GM19455 (cell line): ENCODE results near the gene GPR176.

Experiments used
- ATAC-seq: cut with Tn5 transposase; IDR thresholded peaks from one replicate; pipeline ENCODE4 v1.9.1; 2021; ENCODE audit not compliant: unreplicated experiment

The GPR176 gene

GRCh38 chr15:39919748-39920509, at the start of gene GPR176:
GPR176 (minus strand) TSS chr15:39920266; CDS start chr15:39920026, 240 bp downstream.
- no peak for ATAC-seq

- ATAC-seq = no peak
Measured at GRCh38 chr15:39969002-39969394, 48.9 kb upstream of the GPR176 start.

GRCh38 chr15:39968273-39969001, 48.4 kb upstream of the GPR176 start:
- ATAC-seq = no peak

- ATAC-seq = no peak
Measured at GRCh38 chr15:39966521-39966920, 46.5 kb upstream of the GPR176 start.

GRCh38 chr15:39963786-39964185, 43.7 kb upstream of the GPR176 start:
- no peak for ATAC-seq

GRCh38 chr15:39961051-39961450, 41.0 kb upstream of the GPR176 start:
- ATAC-seq = no peak

- ATAC-seq = no peak
Measured at GRCh38 chr15:39960411-39960810, 40.3 kb upstream of the GPR176 start.

- ATAC-seq = no peak
Measured at GRCh38 chr15:39959411-39959810, 39.3 kb upstream of the GPR176 start.

- no peak for ATAC-seq
Measured at GRCh38 chr15:39957481-39957880, 37.4 kb upstream of the GPR176 start.

GRCh38 chr15:39953521-39953920, 33.5 kb upstream of the GPR176 start:
- ATAC-seq = no peak

- no peak for ATAC-seq
Measured at GRCh38 chr15:39951561-39951960, 31.5 kb upstream of the GPR176 start.

- no peak for ATAC-seq
Measured at GRCh38 chr15:39948817-39949216, 28.8 kb upstream of the GPR176 start.

GRCh38 chr15:39947401-39948197, 27.5 kb upstream of the GPR176 start:
- no peak for ATAC-seq

- no peak for ATAC-seq
Measured at GRCh38 chr15:39946862-39947261, 26.8 kb upstream of the GPR176 start.

- ATAC-seq = no peak
Measured at GRCh38 chr15:39944726-39945125, 24.7 kb upstream of the GPR176 start.

- ATAC-seq = no peak
Measured at GRCh38 chr15:39942753-39943150, 22.7 kb upstream of the GPR176 start.

GRCh38 chr15:39942101-39942752, 22.2 kb upstream of the GPR176 start:
- no peak for ATAC-seq

- ATAC-seq = no peak
Measured at GRCh38 chr15:39939487-39940452, 19.7 kb upstream of the GPR176 start.

- ATAC-seq = no peak
Measured at GRCh38 chr15:39937696-39938095, 17.6 kb upstream of the GPR176 start.

GRCh38 chr15:39936681-39937080, 16.6 kb upstream of the GPR176 start:
- no peak for ATAC-seq
